ENCODE results near the gene CCDC85A. TPM values are rescaled to one million over a fixed set of nuclear protein-coding genes. Genes with fewer than 3 reads are reported as not detected.

CCDC85A gene
- total and polyA plus RNA-seq, 5 donors from 2014 or later = not detected

GRCh38 chr2:56266761-56267414 lies 83.1 kb downstream of the CCDC85A start:
- Histone ChIP-seq H3K4me1 (ENCODE audit: control insufficient read depth, insufficient read depth, low read length, poor library complexity, severe bottlenecking) (no peaks in the 10 kb centered on the region), H3K27ac (ENCODE audit: insufficient read depth, low read length, poor library complexity, severe bottlenecking) (no peak overlapping the region), H3K27me3 (ENCODE audit: control insufficient read depth, insufficient read depth, low read length) (no peaks in the 10 kb centered on the region), H3K4me3 (ENCODE audit: low read depth, low read length) (no peak overlapping the region), H3K9me3 (ENCODE audit: control insufficient read depth in 2 of 2, low read length in 2 of 2) (no peaks in the 10 kb centered on the region), H3K36me3 (ENCODE audit: control insufficient read depth, insufficient read depth, low read length) (no peaks in the 10 kb centered on the region)
- no peak overlapping the region for H3K4me3 Mint-ChIP-seq
- no peak overlapping the region for H3K27ac Mint-ChIP-seq
- H3K27me3 Mint-ChIP-seq = no peaks in the 10 kb centered on the region
- no peaks in the 10 kb centered on the region for H3K4me1 Mint-ChIP-seq
- H3K9me3 Mint-ChIP-seq = peaks cover 0 to 13% (median 2%) of the 10 kb centered on the region in 7 donors
- DNase-seq (no peak), ATAC-seq (ENCODE audit: low read depth in 2 of 2) (no peak)
- no peaks in the 10 kb centered on the region for H3K36me3 Mint-ChIP-seq

- no peaks in the 10 kb centered on the region for H3K27me3 Mint-ChIP-seq
- H3K4me3 Mint-ChIP-seq = no peak overlapping the region
- Histone ChIP-seq H3K9me3 (ENCODE audit: control insufficient read depth in 2 of 2, low read length in 2 of 2) (no peaks in the 10 kb centered on the region), H3K27ac (ENCODE audit: insufficient read depth, low read length, poor library complexity, severe bottlenecking) (no peak overlapping the region), H3K36me3 (ENCODE audit: control insufficient read depth, insufficient read depth, low read length) (no peaks in the 10 kb centered on the region), H3K27me3 (ENCODE audit: control insufficient read depth, insufficient read depth, low read length) (no peaks in the 10 kb centered on the region), H3K4me3 (ENCODE audit: low read depth, low read length) (no peak overlapping the region), H3K4me1 (ENCODE audit: control insufficient read depth, insufficient read depth, low read length, poor library complexity, severe bottlenecking) (no peaks in the 10 kb centered on the region)
- ATAC-seq (ENCODE audit: low read depth in 2 of 2) (no peak), DNase-seq (no peak)
- H3K4me1 Mint-ChIP-seq = no peaks in the 10 kb centered on the region
- peaks cover 0 to 16% (median 2%) of the 10 kb centered on the region in 7 donors for H3K9me3 Mint-ChIP-seq
- H3K36me3 Mint-ChIP-seq = no peaks in the 10 kb centered on the region
- H3K27ac Mint-ChIP-seq = no peak overlapping the region
These were observed 83.6 kb downstream of the CCDC85A start for GRCh38 chr2:56267415-56267788.

GRCh38 chr2:56268856-56269255 lies 85.1 kb downstream of the CCDC85A start:
- Mint-ChIP-seq H3K27ac (no peak overlapping the region), H3K9me3 (peaks cover 0 to 16% (median 2%) of the 10 kb centered on the region in 7 donors), H3K4me3 (no peak overlapping the region), H3K4me1 (no peaks in the 10 kb centered on the region), H3K27me3 (no peaks in the 10 kb centered on the region), H3K36me3 (no peaks in the 10 kb centered on the region)
- H3K27ac ChIP-seq (ENCODE audit: insufficient read depth, low read length, poor library complexity, severe bottlenecking) = no peak overlapping the region
- ATAC-seq (ENCODE audit: low read depth in 2 of 2) (no peak), DNase-seq (no peak)
- H3K4me3 ChIP-seq (ENCODE audit: low read depth, low read length) = no peak overlapping the region
- no peaks in the 10 kb centered on the region for H3K4me1 ChIP-seq (ENCODE audit: control insufficient read depth, insufficient read depth, low read length, poor library complexity, severe bottlenecking)
- H3K27me3 ChIP-seq (ENCODE audit: control insufficient read depth, insufficient read depth, low read length) = no peaks in the 10 kb centered on the region
- no peaks in the 10 kb centered on the region for H3K9me3 ChIP-seq (ENCODE audit: control insufficient read depth in 2 of 2, low read length in 2 of 2)
- no peaks in the 10 kb centered on the region for H3K36me3 ChIP-seq (ENCODE audit: control insufficient read depth, insufficient read depth, low read length)

- Mint-ChIP-seq H3K27ac (no peak overlapping the region), H3K9me3 (peaks cover 0 to 11% (median 0%) of the 10 kb centered on the region in 7 donors), H3K27me3 (no peaks in the 10 kb centered on the region), H3K4me3 (no peak overlapping the region), H3K36me3 (no peaks in the 10 kb centered on the region), H3K4me1 (no peaks in the 10 kb centered on the region)
- DNase-seq = no peak
- no peaks in the 10 kb centered on the region for H3K9me3 ChIP-seq (ENCODE audit: control insufficient read depth in 2 of 2, low read length in 2 of 2)
- no peak overlapping the region for H3K27ac ChIP-seq (ENCODE audit: insufficient read depth, low read length, poor library complexity, severe bottlenecking)
- no peaks in the 10 kb centered on the region for H3K27me3 ChIP-seq (ENCODE audit: control insufficient read depth, insufficient read depth, low read length)
- H3K4me1 ChIP-seq (ENCODE audit: control insufficient read depth, insufficient read depth, low read length, poor library complexity, severe bottlenecking) = no peaks in the 10 kb centered on the region
- ATAC-seq (ENCODE audit: low read depth in 2 of 2) = no peak
- no peak overlapping the region for H3K4me3 ChIP-seq (ENCODE audit: low read depth, low read length)
- no peaks in the 10 kb centered on the region for H3K36me3 ChIP-seq (ENCODE audit: control insufficient read depth, insufficient read depth, low read length)
These were observed 87.5 kb downstream of the CCDC85A start for GRCh38 chr2:56271275-56271674.

- H3K4me3 ChIP-seq (ENCODE audit: low read depth, low read length) = no peak overlapping the region
- Mint-ChIP-seq H3K36me3 (no peaks in the 10 kb centered on the region), H3K9me3 (peaks cover 1 to 19% (median 3%) of the 10 kb centered on the region in 7 donors), H3K27ac (no peak overlapping the region), H3K4me3 (no peak overlapping the region), H3K4me1 (no peaks in the 10 kb centered on the region), H3K27me3 (no peaks in the 10 kb centered on the region)
- no peak overlapping the region for H3K27ac ChIP-seq (ENCODE audit: insufficient read depth, low read length, poor library complexity, severe bottlenecking)
- no peaks in the 10 kb centered on the region for H3K9me3 ChIP-seq (ENCODE audit: control insufficient read depth in 2 of 2, low read length in 2 of 2)
- no peaks in the 10 kb centered on the region for H3K4me1 ChIP-seq (ENCODE audit: control insufficient read depth, insufficient read depth, low read length, poor library complexity, severe bottlenecking)
- no peaks in the 10 kb centered on the region for H3K27me3 ChIP-seq (ENCODE audit: control insufficient read depth, insufficient read depth, low read length)
- no peaks in the 10 kb centered on the region for H3K36me3 ChIP-seq (ENCODE audit: control insufficient read depth, insufficient read depth, low read length)
- ATAC-seq (ENCODE audit: low read depth in 2 of 2) = no peak
- DNase-seq = no peak
These were observed 101.4 kb downstream of the CCDC85A start for GRCh38 chr2:56285224-56285623.

GRCh38 chr2:56286936-56287335 lies 103.1 kb downstream of the CCDC85A start:
- no peak overlapping the region for H3K4me3 ChIP-seq (ENCODE audit: low read depth, low read length)
- Mint-ChIP-seq H3K36me3 (no peaks in the 10 kb centered on the region), H3K27me3 (no peaks in the 10 kb centered on the region), H3K4me1 (no peaks in the 10 kb centered on the region), H3K9me3 (peaks cover 1 to 25% (median 5%) of the 10 kb centered on the region in 7 donors), H3K4me3 (no peak overlapping the region), H3K27ac (no peak overlapping the region)
- DNase-seq (no peak), ATAC-seq (ENCODE audit: low read depth in 2 of 2) (no peak)
- H3K27me3 ChIP-seq (ENCODE audit: control insufficient read depth, insufficient read depth, low read length) = no peaks in the 10 kb centered on the region
- no peaks in the 10 kb centered on the region for H3K9me3 ChIP-seq (ENCODE audit: control insufficient read depth in 2 of 2, low read length in 2 of 2)
- H3K27ac ChIP-seq (ENCODE audit: insufficient read depth, low read length, poor library complexity, severe bottlenecking) = no peak overlapping the region
- no peaks in the 10 kb centered on the region for H3K4me1 ChIP-seq (ENCODE audit: control insufficient read depth, insufficient read depth, low read length, poor library complexity, severe bottlenecking)
- no peaks in the 10 kb centered on the region for H3K36me3 ChIP-seq (ENCODE audit: control insufficient read depth, insufficient read depth, low read length)

- DNase-seq (no peak), ATAC-seq (ENCODE audit: low read depth in 2 of 2) (no peak)
- no peaks in the 10 kb centered on the region for H3K27me3 Mint-ChIP-seq
- no peak overlapping the region for H3K27ac ChIP-seq (ENCODE audit: insufficient read depth, low read length, poor library complexity, severe bottlenecking)
- H3K27me3 ChIP-seq (ENCODE audit: control insufficient read depth, insufficient read depth, low read length) = no peaks in the 10 kb centered on the region
- peaks cover 1 to 28% (median 5%) of the 10 kb centered on the region in 7 donors for H3K9me3 Mint-ChIP-seq
- H3K4me3 ChIP-seq (ENCODE audit: low read depth, low read length) = no peak overlapping the region
- no peaks in the 10 kb centered on the region for H3K36me3 ChIP-seq (ENCODE audit: control insufficient read depth, insufficient read depth, low read length)
- no peak overlapping the region for H3K27ac Mint-ChIP-seq
- no peaks in the 10 kb centered on the region for H3K36me3 Mint-ChIP-seq
- H3K4me1 ChIP-seq (ENCODE audit: control insufficient read depth, insufficient read depth, low read length, poor library complexity, severe bottlenecking) = no peaks in the 10 kb centered on the region
- no peaks in the 10 kb centered on the region for H3K4me1 Mint-ChIP-seq
- no peaks in the 10 kb centered on the region for H3K9me3 ChIP-seq (ENCODE audit: control insufficient read depth in 2 of 2, low read length in 2 of 2)
- H3K4me3 Mint-ChIP-seq = no peak overlapping the region
These were observed 103.7 kb downstream of the CCDC85A start for GRCh38 chr2:56287508-56287907.

GRCh38 chr2:56287974-56288373 lies 104.2 kb downstream of the CCDC85A start:
- no peaks in the 10 kb centered on the region for H3K27me3 ChIP-seq (ENCODE audit: control insufficient read depth, insufficient read depth, low read length)
- ATAC-seq (ENCODE audit: low read depth in 2 of 2) = no peak
- H3K27ac ChIP-seq (ENCODE audit: insufficient read depth, low read length, poor library complexity, severe bottlenecking) = no peak overlapping the region
- H3K9me3 ChIP-seq (ENCODE audit: control insufficient read depth in 2 of 2, low read length in 2 of 2) = no peaks in the 10 kb centered on the region
- H3K27ac Mint-ChIP-seq = no peak overlapping the region
- no peak for DNase-seq
- no peaks in the 10 kb centered on the region for H3K36me3 ChIP-seq (ENCODE audit: control insufficient read depth, insufficient read depth, low read length)
- no peaks in the 10 kb centered on the region for H3K36me3 Mint-ChIP-seq
- no peaks in the 10 kb centered on the region for H3K27me3 Mint-ChIP-seq
- H3K9me3 Mint-ChIP-seq = peaks cover 1 to 29% (median 5%) of the 10 kb centered on the region in 7 donors
- no peaks in the 10 kb centered on the region for H3K4me1 Mint-ChIP-seq
- H3K4me1 ChIP-seq (ENCODE audit: control insufficient read depth, insufficient read depth, low read length, poor library complexity, severe bottlenecking) = no peaks in the 10 kb centered on the region
- no peak overlapping the region for H3K4me3 Mint-ChIP-seq
- no peak overlapping the region for H3K4me3 ChIP-seq (ENCODE audit: low read depth, low read length)
